Measurements from ENCODE around the gene SHROOM3. TPM values are rescaled to one million over a fixed set of nuclear protein-coding genes. Genes with fewer than 3 reads are reported as not detected.

SHROOM3 gene
- polyA plus RNA-seq, 1 experiment: 9.5 TPM

- TF ChIP-seq CTCF (IDR thresholded peaks at IDR 0.05; ENCODE audit: low read depth, low read length): no peak
- Histone ChIP-seq H3K27me3 (ENCODE audit: control insufficient read depth, insufficient read depth, low read length) (no peaks in the 10 kb centered on the region), H3K27ac (ENCODE audit: low read depth, low read length) (no peak overlapping the region), H3K4me3 (ENCODE audit: low read depth, low read length) (no peak overlapping the region), H3K9me3 (ENCODE audit: control insufficient read depth, insufficient read depth, low read length) (no peaks in the 10 kb centered on the region)
- POLR2A ChIA-PET: interaction anchor here (0.7 kb wide), 2 partner anchors 40 to 478 kb away, joined by 3 to 7 read pairs; no protein-coding TSS in a partner anchor
- DNase-seq (ENCODE audit: low read depth, low spot score): no peak
- CTCF ChIA-PET: no interaction called here
Measured at GRCh38 chr4:76679691-76680090, 244.7 kb downstream of the SHROOM3 start.

- ChIA-PET CTCF (no interaction called here), POLR2A (interaction anchor here (0.8 kb wide), 1 partner anchor 21 kb away, joined by 3 read pairs; no protein-coding TSS in a partner anchor)
- TF ChIP-seq CTCF (IDR thresholded peaks at IDR 0.05; ENCODE audit: low read depth, low read length): no peak
- Histone ChIP-seq H3K9me3 (ENCODE audit: control insufficient read depth, insufficient read depth, low read length) (no peaks in the 10 kb centered on the region), H3K27ac (ENCODE audit: low read depth, low read length) (no peak overlapping the region), H3K4me3 (ENCODE audit: low read depth, low read length) (no peak overlapping the region), H3K27me3 (ENCODE audit: control insufficient read depth, insufficient read depth, low read length) (no peaks in the 10 kb centered on the region)
- no peak for DNase-seq (ENCODE audit: low read depth, low spot score)
Measured at GRCh38 chr4:76680952-76681351, 245.9 kb downstream of the SHROOM3 start.

- Histone ChIP-seq H3K9me3 (ENCODE audit: control insufficient read depth, insufficient read depth, low read length) (no peaks in the 10 kb centered on the region), H3K4me3 (ENCODE audit: low read depth, low read length) (no peak overlapping the region), H3K27me3 (ENCODE audit: control insufficient read depth, insufficient read depth, low read length) (no peaks in the 10 kb centered on the region), H3K27ac (ENCODE audit: low read depth, low read length) (no peak overlapping the region)
- CTCF ChIA-PET: no interaction called here
- no peak for DNase-seq (ENCODE audit: low read depth, low spot score)
- POLR2A ChIA-PET: no interaction called here
- no peak for TF ChIP-seq CTCF (IDR thresholded peaks at IDR 0.05; ENCODE audit: low read depth, low read length)
Measured at GRCh38 chr4:76681996-76682395, 247.0 kb downstream of the SHROOM3 start.

DNA sequence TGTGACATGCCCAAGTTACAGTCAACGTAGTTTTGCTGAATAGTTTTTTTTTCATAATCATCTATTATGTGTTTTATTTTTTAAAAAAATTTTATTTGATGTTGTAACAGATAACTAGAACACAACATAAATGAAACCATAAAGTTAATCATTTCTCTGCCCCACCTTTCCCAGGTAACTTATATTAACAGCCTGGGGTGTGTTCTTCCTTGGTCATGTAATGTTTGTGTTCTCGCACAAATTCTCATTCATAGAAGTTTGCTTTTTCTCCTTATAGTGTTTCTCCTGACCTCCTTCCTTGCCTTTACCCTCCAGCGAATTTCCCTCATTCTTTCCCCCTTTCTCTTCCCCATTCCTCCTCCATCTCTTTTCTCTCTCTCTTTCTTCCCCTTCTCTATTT, 248.1 kb downstream of the SHROOM3 start:
- TF ChIP-seq CTCF (IDR thresholded peaks at IDR 0.05; ENCODE audit: low read depth, low read length): no peak
- no peak overlapping the region for H3K27ac ChIP-seq (ENCODE audit: low read depth, low read length)
- DNase-seq (ENCODE audit: low read depth, low spot score): no peak
- CTCF ChIA-PET: no interaction called here
- POLR2A ChIA-PET: interaction anchor here (0.5 kb wide), 1 partner anchor 299 kb away, joined by 3 read pairs; no protein-coding TSS in a partner anchor
- H3K27me3 ChIP-seq (ENCODE audit: control insufficient read depth, insufficient read depth, low read length): no peaks in the 10 kb centered on the region
- no peak overlapping the region for H3K4me3 ChIP-seq (ENCODE audit: low read depth, low read length)
- no peaks in the 10 kb centered on the region for H3K9me3 ChIP-seq (ENCODE audit: control insufficient read depth, insufficient read depth, low read length)

GRCh38 chr4:76687746-76688448, 252.9 kb downstream of the SHROOM3 start:
- Histone ChIP-seq H3K4me3 (ENCODE audit: low read depth, low read length) (no peak overlapping the region), H3K27me3 (ENCODE audit: control insufficient read depth, insufficient read depth, low read length) (no peaks in the 10 kb centered on the region), H3K27ac (ENCODE audit: low read depth, low read length) (no peak overlapping the region), H3K9me3 (ENCODE audit: control insufficient read depth, insufficient read depth, low read length) (no peaks in the 10 kb centered on the region)
- DNase-seq (ENCODE audit: low read depth, low spot score): no peak
- POLR2A ChIA-PET: no interaction called here
- no peak for TF ChIP-seq CTCF (IDR thresholded peaks at IDR 0.05; ENCODE audit: low read depth, low read length)
- CTCF ChIA-PET: no interaction called here
